IPS-18a (cell line): ENCODE data around the gene STK10.
A peak's percentile ranks its signal among the peaks of the same experiment; 100 is the strongest.

Experiments used
- H3K27ac ChIP-seq: one replicate; pipeline ENCODE4 v1.5.1; 2013; ENCODE audit warnings: low read length
- H3K27me3 ChIP-seq: one replicate; pipeline ENCODE4 v1.6.1; 2013; ENCODE audit warnings: mild to moderate bottlenecking, low read length; ENCODE audit not compliant: control insufficient read depth, insufficient read depth
- H3K36me3 ChIP-seq: one replicate; pipeline ENCODE4 v1.6.1; 2013; ENCODE audit warnings: low read depth, low read length; ENCODE audit not compliant: control insufficient read depth
- H3K4me1 ChIP-seq: one replicate; pipeline ENCODE4 v1.6.1; 2013; ENCODE audit warnings: low read depth, low read length; ENCODE audit not compliant: control insufficient read depth
- H3K4me3 ChIP-seq: one replicate; pipeline ENCODE4 v1.5.1; 2013; ENCODE audit warnings: low read length
- H3K9ac ChIP-seq: one replicate; pipeline ENCODE4 v1.6.1; 2013; ENCODE audit warnings: mild to moderate bottlenecking, low read length, moderate library complexity
- H3K9me3 ChIP-seq: one replicate; pipeline ENCODE4 v1.6.1; 2013; ENCODE audit warnings: low read depth, low read length; ENCODE audit not compliant: control insufficient read depth

Gene STK10

DNA sequence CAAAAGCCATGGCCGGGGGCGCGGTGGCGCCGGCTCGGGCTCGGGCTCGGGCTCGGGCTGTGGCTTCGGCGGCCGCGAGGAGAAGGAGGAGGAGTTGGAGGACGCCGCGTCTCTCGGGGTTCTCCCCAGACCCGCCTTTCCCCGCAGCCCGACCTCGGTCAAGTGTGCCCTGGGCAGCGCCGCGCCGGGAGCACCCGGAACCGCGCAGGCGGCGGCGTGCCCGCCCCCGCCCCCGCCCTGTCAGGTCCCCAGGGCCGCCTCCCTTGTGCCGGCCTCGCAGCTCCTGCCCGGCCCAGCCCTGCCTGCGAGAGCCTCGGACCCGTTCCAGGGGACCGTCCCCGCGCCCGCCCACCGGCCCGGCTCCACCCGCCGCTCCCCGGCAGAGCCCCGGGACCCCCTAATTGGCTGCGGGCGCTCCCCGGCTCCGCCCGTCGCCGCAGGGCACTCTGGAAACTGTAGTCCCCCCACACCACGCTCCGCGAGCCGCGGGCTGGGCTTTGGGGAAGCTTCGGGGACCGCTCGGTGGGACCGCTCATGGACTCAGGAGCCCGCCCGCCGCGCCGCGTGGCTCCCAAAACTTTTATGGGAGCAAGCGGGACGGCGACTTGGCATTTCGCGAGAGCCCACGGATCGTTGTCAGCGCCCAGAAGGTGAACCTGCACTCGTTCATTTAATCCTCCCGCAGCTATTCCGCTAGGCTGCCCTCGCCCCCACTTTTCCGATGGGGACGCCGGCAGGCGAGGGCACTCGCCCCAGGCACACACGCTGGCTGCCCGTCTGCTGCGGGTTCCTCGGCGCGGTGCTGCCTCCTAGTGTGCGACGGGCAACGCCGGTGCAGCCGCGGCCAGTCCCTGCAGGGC, at the start of gene STK10:
STK10 (minus strand) TSS at position 192 of the 860 bp plus-strand sequence; CDS start at position 10, 182 bp downstream.
- peaks cover 7% of the 10 kb centered on the region for H3K27me3 ChIP-seq
- H3K4me1 ChIP-seq: peaks cover 3% of the 10 kb centered on the region
- H3K36me3 ChIP-seq: no peaks in the 10 kb centered on the region
- H3K27ac ChIP-seq: no peak within 1 kb of the TSS
- peak within 1 kb of the TSS; percentile 46 for H3K9ac ChIP-seq
- no peaks in the 10 kb centered on the region for H3K9me3 ChIP-seq
- peak within 1 kb of the TSS; percentile 80 for H3K4me3 ChIP-seq

DNA sequence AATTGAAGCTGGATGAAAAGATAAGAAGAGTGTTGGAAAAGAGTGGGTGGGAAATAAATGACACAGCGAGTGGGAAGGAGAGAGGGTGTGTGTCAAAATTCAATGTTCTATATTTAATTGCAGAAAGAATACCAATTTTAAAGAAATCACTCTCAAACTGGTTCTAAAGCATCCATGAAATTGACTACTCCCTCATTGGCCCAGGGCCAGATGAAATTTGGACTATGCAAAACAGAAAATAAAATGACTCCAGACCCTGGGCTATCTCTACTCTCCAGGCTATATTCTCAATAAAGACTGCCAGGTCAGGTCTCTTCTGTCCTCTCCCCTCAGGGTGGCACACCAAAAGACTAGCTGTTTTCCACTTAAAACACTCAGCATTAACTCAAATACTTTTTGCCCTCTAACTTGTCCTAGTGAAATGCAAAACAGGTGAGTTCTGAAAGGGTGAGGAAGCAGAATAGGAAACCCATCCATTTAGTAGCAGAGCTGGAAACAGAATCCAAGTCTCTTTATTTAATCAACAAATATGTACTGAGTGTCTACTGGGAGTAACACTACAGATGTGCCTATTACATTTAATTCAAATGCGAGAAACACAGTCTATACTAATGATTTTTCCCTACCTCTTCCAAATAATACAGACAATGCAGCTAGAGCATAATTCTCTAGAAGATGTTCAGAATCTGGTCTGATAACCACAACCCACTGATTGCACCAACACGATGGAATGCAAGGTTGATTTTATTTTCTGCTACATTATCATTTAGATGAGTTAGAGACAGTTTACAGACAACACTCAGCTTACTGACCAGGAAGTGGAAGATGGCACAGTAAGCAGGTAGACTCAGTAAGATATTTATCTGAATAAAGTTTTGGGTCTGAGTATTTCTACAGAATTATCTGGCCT, 48.1 kb upstream of the STK10 start:
- Histone ChIP-seq H3K9ac (no peak overlapping the region), H3K4me1 (peaks cover 6% of the 10 kb centered on the region), H3K27me3 (no peaks in the 10 kb centered on the region), H3K4me3 (no peak overlapping the region), H3K27ac (no peak overlapping the region), H3K36me3 (peaks cover 26% of the 10 kb centered on the region), H3K9me3 (no peaks in the 10 kb centered on the region)

DNA sequence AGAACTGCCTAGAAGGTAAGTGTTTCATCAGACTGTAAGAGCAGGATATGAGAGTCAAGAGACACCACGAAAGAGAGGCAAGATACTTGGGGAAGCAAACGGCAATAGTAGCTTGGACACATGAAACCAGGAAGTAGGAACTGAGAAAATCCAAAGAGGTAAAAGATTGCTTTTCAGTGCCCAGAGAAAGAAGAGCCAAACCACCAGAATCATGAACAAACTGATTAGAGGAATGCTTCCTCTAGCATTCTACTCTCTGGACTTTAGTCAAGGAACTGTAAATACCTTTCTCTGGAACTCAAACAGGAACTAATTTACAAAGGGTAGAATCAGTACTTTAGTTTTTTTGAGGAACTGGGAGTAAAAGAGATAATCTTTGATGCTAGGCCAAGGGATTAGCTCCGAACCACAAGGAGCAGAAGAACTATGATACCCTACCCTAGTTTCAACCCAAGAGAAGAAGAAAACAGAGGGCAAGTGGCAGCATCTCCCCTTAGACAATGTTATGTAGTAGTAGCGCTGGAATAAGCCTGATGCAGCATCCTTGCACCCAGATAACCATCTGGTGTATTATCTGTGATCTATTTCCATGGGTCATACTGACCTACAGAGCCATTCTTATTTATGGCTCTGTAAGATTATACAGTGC, 47.2 kb upstream of the STK10 start:
- H3K9me3 ChIP-seq: no peaks in the 10 kb centered on the region
- H3K9ac ChIP-seq: no peak overlapping the region
- H3K4me1 ChIP-seq: peaks cover 6% of the 10 kb centered on the region
- H3K4me3 ChIP-seq: no peak overlapping the region
- peaks cover 28% of the 10 kb centered on the region for H3K36me3 ChIP-seq
- H3K27me3 ChIP-seq: no peaks in the 10 kb centered on the region
- no peak overlapping the region for H3K27ac ChIP-seq

DNA sequence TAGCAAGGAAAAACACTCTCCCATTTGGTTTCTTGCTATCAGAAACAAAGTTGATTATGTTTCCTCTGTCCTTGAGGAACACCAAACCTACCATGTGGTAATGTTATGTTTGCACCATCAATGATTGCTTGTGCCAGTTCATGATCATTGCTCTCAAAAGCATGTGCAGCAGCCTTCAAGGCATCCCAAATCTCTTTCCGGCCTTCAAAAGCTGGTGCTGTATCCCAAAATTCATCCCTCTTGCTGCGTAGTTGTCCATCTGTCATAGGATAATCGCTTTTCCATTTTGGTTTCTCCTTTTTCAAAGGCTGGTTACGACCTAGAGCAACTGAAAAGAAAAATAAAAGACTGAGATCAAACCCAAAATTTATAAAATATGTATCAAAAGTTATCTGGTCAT, 46.0 kb upstream of the STK10 start:
- H3K4me1 ChIP-seq: peaks cover 6% of the 10 kb centered on the region
- no peak overlapping the region for H3K4me3 ChIP-seq
- no peak overlapping the region for H3K27ac ChIP-seq
- H3K9ac ChIP-seq: no peak overlapping the region
- peaks cover 33% of the 10 kb centered on the region for H3K36me3 ChIP-seq
- H3K9me3 ChIP-seq: no peaks in the 10 kb centered on the region
- no peaks in the 10 kb centered on the region for H3K27me3 ChIP-seq

DNA sequence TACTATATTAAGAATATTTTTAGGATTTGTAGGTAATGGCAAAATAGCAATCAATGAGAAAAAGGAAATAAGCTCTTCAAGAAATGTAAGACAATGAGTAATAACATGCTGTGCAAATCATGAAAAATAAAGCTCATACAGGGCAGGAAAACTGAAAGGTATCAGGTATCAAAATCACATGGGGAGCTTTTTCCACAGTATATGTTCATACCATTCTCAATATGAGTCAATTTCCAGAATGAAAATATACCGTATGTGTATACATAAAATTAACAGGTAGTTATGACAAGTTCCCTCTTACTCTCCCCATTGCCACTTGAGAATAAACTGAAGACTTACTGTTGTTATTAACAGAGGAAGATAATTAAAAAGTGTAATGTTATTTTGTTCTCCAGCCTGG, 41.9 kb upstream of the STK10 start:
- Histone ChIP-seq H3K4me3 (no peak overlapping the region), H3K9ac (no peak overlapping the region), H3K27me3 (no peaks in the 10 kb centered on the region), H3K36me3 (peaks cover 50% of the 10 kb centered on the region), H3K27ac (no peak overlapping the region), H3K9me3 (no peaks in the 10 kb centered on the region), H3K4me1 (no peaks in the 10 kb centered on the region)

DNA sequence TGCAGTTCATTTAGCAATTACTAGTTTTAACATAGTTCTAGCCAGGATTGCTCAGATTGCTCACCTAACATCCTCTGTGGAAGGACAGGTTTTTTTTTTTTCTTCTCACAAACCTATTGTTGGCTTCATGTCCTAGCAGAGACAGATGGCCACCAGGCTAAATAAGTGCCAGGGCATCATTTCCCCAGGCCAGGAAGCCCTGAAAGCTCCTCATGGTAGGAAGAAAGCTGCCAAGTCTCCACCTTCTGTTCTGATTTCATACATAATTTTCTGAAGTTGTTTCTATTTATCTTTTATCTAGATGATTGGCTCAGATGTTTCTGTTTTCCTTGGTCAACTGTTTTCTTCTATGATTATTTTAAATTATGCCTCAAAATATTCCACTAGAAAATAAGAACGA, 37.0 kb upstream of the STK10 start:
- no peak overlapping the region for H3K9ac ChIP-seq
- no peak overlapping the region for H3K27ac ChIP-seq
- no peaks in the 10 kb centered on the region for H3K4me1 ChIP-seq
- H3K27me3 ChIP-seq: no peaks in the 10 kb centered on the region
- peaks cover 23% of the 10 kb centered on the region for H3K36me3 ChIP-seq
- H3K9me3 ChIP-seq: no peaks in the 10 kb centered on the region
- H3K4me3 ChIP-seq: no peak overlapping the region

DNA sequence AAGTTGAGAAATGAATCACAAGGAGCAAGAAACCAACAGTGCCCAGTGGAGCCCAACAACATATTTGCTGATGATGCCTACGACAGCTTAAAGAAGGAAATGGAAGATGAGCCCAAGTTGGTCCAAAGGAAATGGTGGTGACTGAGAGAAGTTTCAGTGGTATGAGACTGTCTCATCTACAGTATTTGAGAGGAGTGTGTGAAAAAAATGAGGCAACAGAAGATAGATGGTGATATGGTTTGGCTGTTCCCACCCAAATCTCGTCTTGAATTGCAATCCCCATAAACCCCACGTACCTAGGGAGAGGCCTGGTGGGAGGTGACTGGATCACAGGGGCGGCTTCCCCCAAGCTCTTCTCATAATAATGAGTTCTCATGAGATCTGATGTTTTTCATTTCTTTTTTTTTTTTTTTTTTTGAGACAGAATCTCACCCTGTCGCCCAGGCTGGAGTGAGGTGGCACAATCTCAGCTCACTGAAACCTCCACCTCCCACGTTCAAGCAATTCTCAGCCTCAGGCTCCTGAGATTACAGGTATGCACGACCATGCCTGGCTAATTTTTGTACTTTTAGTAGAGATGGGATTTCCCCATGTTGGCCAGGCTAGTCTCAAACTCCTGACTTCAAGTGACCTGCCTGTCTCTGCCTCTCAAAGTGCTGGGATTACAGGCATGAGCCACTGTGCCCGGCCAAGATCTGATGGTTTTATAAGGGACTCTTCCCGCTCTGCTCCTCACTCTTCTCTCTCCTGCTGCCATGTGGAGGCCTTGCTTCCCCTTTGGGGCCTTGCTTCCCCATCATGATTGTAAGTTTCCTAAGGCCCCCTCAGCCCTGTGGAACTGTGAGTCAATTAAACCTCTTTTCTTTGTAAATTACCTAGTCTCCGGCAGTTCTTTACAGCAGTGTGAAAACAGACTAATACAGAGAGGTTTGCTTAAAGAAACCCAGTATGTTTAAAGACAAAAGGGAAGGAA, 36.2 kb upstream of the STK10 start:
- Histone ChIP-seq H3K27me3 (no peaks in the 10 kb centered on the region), H3K9me3 (no peaks in the 10 kb centered on the region), H3K9ac (no peak overlapping the region), H3K36me3 (peaks cover 26% of the 10 kb centered on the region), H3K4me1 (no peaks in the 10 kb centered on the region), H3K27ac (no peak overlapping the region), H3K4me3 (no peak overlapping the region)

DNA sequence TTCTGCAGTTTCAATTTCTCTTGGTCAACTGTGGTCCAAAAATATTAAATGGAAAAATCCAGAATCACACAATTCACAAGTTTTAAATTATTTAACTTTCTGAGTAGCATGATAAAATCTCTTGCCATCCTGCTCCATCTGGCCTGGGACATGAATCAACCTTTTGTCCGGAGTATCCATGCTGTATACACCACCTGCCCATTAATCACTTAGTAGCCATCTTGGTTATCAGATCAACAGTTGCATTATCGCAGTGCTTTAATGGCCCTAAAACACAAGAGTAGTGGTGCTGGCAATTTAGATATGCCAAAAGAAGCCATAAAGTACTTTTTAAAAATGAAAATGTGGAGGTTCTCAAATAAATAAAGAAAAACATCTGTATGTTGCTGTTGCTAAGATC, 31.3 kb upstream of the STK10 start:
- Histone ChIP-seq H3K4me3 (no peak overlapping the region), H3K36me3 (peaks cover 27% of the 10 kb centered on the region), H3K27ac (no peak overlapping the region), H3K27me3 (no peaks in the 10 kb centered on the region), H3K9me3 (no peaks in the 10 kb centered on the region), H3K9ac (no peak overlapping the region), H3K4me1 (no peaks in the 10 kb centered on the region)

DNA sequence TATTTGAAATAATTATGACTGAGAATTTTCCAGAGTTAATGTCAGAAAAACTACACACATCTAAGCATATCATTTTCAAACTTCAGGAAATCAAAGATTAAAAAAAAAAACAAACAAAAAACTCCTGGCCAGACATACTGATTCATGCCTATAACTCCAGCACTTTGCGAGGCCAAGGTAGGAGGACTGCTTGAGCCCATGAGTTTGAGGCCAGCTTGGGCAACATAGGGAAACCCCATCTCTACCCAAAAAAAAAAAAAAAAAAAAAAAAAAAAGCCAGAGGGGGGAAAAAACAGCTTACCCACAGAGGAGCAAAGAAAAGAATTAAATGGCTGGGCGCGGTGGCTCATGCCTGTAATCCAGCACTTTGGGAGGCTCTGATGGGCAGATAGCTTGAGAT, 28.3 kb upstream of the STK10 start:
- Histone ChIP-seq H3K36me3 (peaks cover 38% of the 10 kb centered on the region), H3K4me3 (no peak overlapping the region), H3K4me1 (no peaks in the 10 kb centered on the region), H3K9me3 (no peaks in the 10 kb centered on the region), H3K27ac (no peak overlapping the region), H3K27me3 (no peaks in the 10 kb centered on the region), H3K9ac (no peak overlapping the region)

DNA sequence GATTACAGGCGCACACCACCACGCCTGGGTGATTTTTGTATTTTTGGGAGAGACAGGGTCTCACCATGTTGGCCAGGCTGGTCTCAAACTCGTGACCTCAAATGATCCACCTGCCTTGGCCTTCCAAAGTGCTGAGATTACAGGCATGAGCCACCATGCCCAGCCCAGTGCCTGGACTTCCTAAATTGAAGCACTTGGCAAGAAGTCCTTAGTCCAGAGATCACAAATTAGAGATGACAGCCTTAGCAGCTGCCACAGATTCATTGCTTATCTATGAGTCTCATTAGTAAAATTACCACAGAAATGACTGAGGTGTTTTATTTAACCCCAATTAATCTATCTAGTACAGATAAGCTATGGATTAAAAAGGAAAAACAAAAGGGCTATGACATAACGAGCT, 25.1 kb upstream of the STK10 start:
- Histone ChIP-seq H3K4me1 (no peaks in the 10 kb centered on the region), H3K9me3 (no peaks in the 10 kb centered on the region), H3K27ac (no peak overlapping the region), H3K4me3 (no peak overlapping the region), H3K27me3 (no peaks in the 10 kb centered on the region), H3K9ac (no peak overlapping the region), H3K36me3 (peaks cover 50% of the 10 kb centered on the region)
